ENCODE data around the gene COX4I2. TPM values are rescaled to one million over a fixed set of nuclear protein-coding genes. Genes with fewer than 3 reads are reported as not detected.

Gene COX4I2
- total and polyA plus RNA-seq, 2 donors (not counting 3 experiments of a cell fraction or from before 2014, with no cell fraction given) = not detected

DNA sequence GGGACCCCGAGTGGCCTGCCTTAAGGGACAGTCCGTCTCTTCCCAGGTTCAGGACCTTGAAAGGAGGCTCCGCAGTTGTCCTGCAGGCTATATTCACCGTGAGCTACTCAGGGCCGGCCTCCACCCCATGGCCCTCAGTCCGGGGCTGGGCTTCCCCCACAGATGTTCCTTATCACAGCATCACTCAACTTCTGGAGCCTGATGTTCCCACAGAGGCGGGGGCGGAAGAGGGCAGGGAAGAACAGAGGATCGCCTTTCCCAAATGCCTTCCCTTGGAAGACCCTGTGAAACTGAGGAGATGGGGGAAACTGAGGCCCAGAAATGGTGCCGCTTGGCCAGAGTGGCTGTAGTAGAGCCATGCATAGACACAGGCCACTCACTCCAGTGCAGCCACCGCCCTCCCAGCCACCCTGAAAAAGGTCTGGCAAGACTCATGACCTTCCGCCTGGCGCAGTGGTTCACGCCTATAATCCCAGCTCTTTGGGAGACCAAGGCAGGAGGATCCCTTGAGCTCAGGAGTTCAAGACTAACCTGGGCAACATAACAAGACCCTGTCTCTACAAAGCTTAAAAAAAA is 4.3 kb upstream of the COX4I2 start:
- DNase-seq (ENCODE audit: low read depth, low spot score) (no peak), FAIRE-seq (no peak)
- no peaks in the 10 kb centered on the region for H3K79me2 ChIP-seq (ENCODE audit: control insufficient read depth, insufficient read depth, low read length)
- no peak overlapping the region for H3K27ac ChIP-seq (ENCODE audit: insufficient read depth, low read depth, low read length)
- no TSS peak for BruUV-seq (replicated peaks)
- H3K27me3 ChIP-seq (ENCODE audit: control insufficient read depth in 2 of 2, insufficient read depth in 2 of 2, low read length in 2 of 2) = peaks cover 3 to 5% of the 10 kb centered on the region in 2 experiments
- TF ChIP-seq CTCF (IDR thresholded peaks at IDR 0.05; ENCODE audit: extremely low read depth in 1 of 2, insufficient read depth in 1 of 2, low read depth in 1 of 2, low read length in 2 of 2) (no peak), FOS (IDR thresholded peaks at IDR 0.05; ENCODE audit: borderline replicate concordance, insufficient read depth, low read length) (no peak), JUN (IDR thresholded peaks at IDR 0.05; ENCODE audit: borderline replicate concordance, insufficient read depth, insufficient read length, low read depth) (no peak), EZH2 (IDR thresholded peaks at IDR 0.05; ENCODE audit: borderline replicate concordance, low read depth, low read length, severe bottlenecking) (no peak), POLR2AphosphoS5 (IDR thresholded peaks at IDR 0.05; ENCODE audit: insufficient read depth, low read depth, low read length) (no peak), POLR2A (IDR thresholded peaks at IDR 0.05; ENCODE audit: low read depth, low read length) (no peak), MYC (IDR thresholded peaks at IDR 0.05; ENCODE audit: low read depth, low read length) (no peak), GATA2 (IDR thresholded peaks at IDR 0.05; ENCODE audit: insufficient read depth, insufficient read length, low read depth, low read length) (no peak)
- TF ChIP-seq, protein P1, sequence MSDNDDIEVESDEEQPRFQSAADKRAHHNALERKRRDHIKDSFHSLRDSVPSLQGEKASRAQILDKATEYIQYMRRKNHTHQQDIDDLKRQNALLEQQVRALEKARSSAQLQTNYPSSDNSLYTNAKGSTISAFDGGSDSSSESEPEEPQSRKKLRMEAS (IDR thresholded peaks at IDR 0.05; ENCODE audit: insufficient read depth, insufficient read length) = no peak
- H3K36me3 ChIP-seq (ENCODE audit: control insufficient read depth in 2 of 2, extremely low read depth in 1 of 2, insufficient read depth in 2 of 2, low read length in 2 of 2) = no peaks in the 10 kb centered on the region
- H3K9me1 ChIP-seq (replicated peaks; ENCODE audit: control insufficient read depth, extremely low read depth, insufficient read depth, low read length) = no peaks in the 10 kb centered on the region
- dilution Hi-C loops (cut with MboI; ENCODE audit: extremely low pct_ligation_motif_present, low sequenced_read_pairs) = no loop called here
- no peaks in the 10 kb centered on the region for H4K20me1 ChIP-seq (replicated peaks; ENCODE audit: control insufficient read depth, extremely low read depth, insufficient read depth, low read length)
- H3K4me1 ChIP-seq (ENCODE audit: control insufficient read depth, extremely low read depth, insufficient read depth, low read length) = no peaks in the 10 kb centered on the region
- no peaks in the 10 kb centered on the region for H3K9me3 ChIP-seq (replicated peaks; ENCODE audit: control insufficient read depth, insufficient read depth, low read length)
- H3K4me2 ChIP-seq (ENCODE audit: insufficient read depth, low read length) = no peak overlapping the region
- POLR2A ChIA-PET = interaction anchor here (0.8 kb wide), 1 partner anchor 88 kb away, joined by 3 read pairs; no protein-coding TSS in a partner anchor
- H3K4me3 ChIP-seq (replicated peaks in 1 of 3; ENCODE audit: insufficient read depth in 1 of 3, low read depth in 1 of 3, low read length in 3 of 3) = no peak overlapping the region
- H2AFZ ChIP-seq (ENCODE audit: low read depth, low read length) = no peak overlapping the region
- intact Hi-C loops (cut with micrococcal nuclease) = no loop called here
- no peak overlapping the region for H3K9ac ChIP-seq (replicated peaks; ENCODE audit: extremely low read depth, insufficient read depth, low read length)
- CTCF ChIA-PET = interaction anchor here (0.7 to 6.7 kb wide), 35 partner anchors 8 to 545 kb away, joined by 3 to 426 read pairs (median 6); partner anchors contain the start of genes BCL2L1 and TPX2
